Mesothelial cell of epicardium (in vitro differentiated cells): ENCODE measurements around the gene MRPL2. TPM values are rescaled to one million over a fixed set of nuclear protein-coding genes. Genes with fewer than 3 reads are reported as not detected.

Experiments
- DNase-seq, 2 experiments: peaks; one replicate each; pipeline ENCODE4 v3.0.0; 2021; ENCODE audit warnings: low spot score in 2 of 2; ENCODE audit not compliant: unreplicated experiment in 2 of 2
- H3K27ac Mint-ChIP-seq: 2 replicates; pipeline ENCODE4 v1.8.0; 2021; ENCODE audit warnings: mixed read lengths
- H3K27me3 Mint-ChIP-seq: 2 replicates; pipeline ENCODE4 v1.8.0; 2021; ENCODE audit warnings: low read depth, mixed read lengths
- H3K36me3 Mint-ChIP-seq: 2 replicates; pipeline ENCODE4 v1.8.0; 2021; ENCODE audit warnings: mixed read lengths
- H3K4me1 Mint-ChIP-seq: 2 replicates; pipeline ENCODE4 v1.8.0; 2021; ENCODE audit warnings: mixed read lengths
- H3K4me3 Mint-ChIP-seq: 2 replicates; pipeline ENCODE4 v1.8.0; 2021; ENCODE audit warnings: mild to moderate bottlenecking, moderate library complexity, mixed read lengths
- H3K9me3 Mint-ChIP-seq: 2 replicates; pipeline ENCODE4 v1.8.0; 2021; ENCODE audit warnings: mixed read lengths
- CTCF ChIP-seq: fragments of 200-600 bp; sonication (generic); IDR thresholded peaks from one replicate; pipeline ENCODE4 v1.5.0; 2021; ENCODE audit warnings: antibody characterized with exemption; ENCODE audit not compliant: unreplicated experiment
- total RNA-seq: library from RNA; stranded (reverse); gene quantifications from 3 replicates; pipeline ENCODE4 v1.2.1, GENCODE V29; 2021

The MRPL2 gene
- total RNA-seq, 1 donor from 2014 or later, result 54.9 TPM

- TF ChIP-seq CTCF, result no peak
- Mint-ChIP-seq H3K4me3 (peak within 1 kb of the TSS; percentile 89), H3K9me3 (no peaks in the 10 kb centered on the region), H3K27ac (peak within 1 kb of the TSS; percentile 81), H3K27me3 (no peaks in the 10 kb centered on the region), H3K36me3 (peaks cover 22% of the 10 kb centered on the region), H3K4me1 (peaks cover 38% of the 10 kb centered on the region)
- DNase-seq, result peak; percentile 97 to 99
Measured at GRCh38 chr6:43013843-43014433, 45.3 kb downstream of the MRPL2 start, which contains the start of the genes KLHDC3 and MEA1. Gene KLHDC3 (plus strand): TSS chr6:43014249. CDS start chr6:43017193, 2,944 bp downstream. Gene MEA1 (minus strand): TSS chr6:43013946. CDS start chr6:43013813, 133 bp downstream.

- DNase-seq, result no peak
- H3K27me3 Mint-ChIP-seq, result no peaks in the 10 kb centered on the region
- no peak for TF ChIP-seq CTCF
- H3K36me3 Mint-ChIP-seq, result peaks cover 19% of the 10 kb centered on the region
- H3K27ac Mint-ChIP-seq, result peak overlapping the region; percentile 81
- H3K4me1 Mint-ChIP-seq, result peaks cover 38% of the 10 kb centered on the region
- H3K4me3 Mint-ChIP-seq, result peak overlapping the region; percentile 89
- no peaks in the 10 kb centered on the region for H3K9me3 Mint-ChIP-seq
Measured at GRCh38 chr6:43013097-43013842, 46.0 kb downstream of the MRPL2 start.

- Mint-ChIP-seq H3K9me3 (no peaks in the 10 kb centered on the region), H3K4me3 (peak overlapping the region; percentile 89), H3K4me1 (peaks cover 38% of the 10 kb centered on the region), H3K27me3 (no peaks in the 10 kb centered on the region), H3K36me3 (peaks cover 12% of the 10 kb centered on the region), H3K27ac (no peak overlapping the region)
- TF ChIP-seq CTCF, result no peak
- no peak for DNase-seq
Measured at GRCh38 chr6:43012364-43012763, 46.9 kb downstream of the MRPL2 start.

- no peak for TF ChIP-seq CTCF
- Mint-ChIP-seq H3K4me3 (no peak overlapping the region), H3K27me3 (no peaks in the 10 kb centered on the region), H3K36me3 (peaks cover 13% of the 10 kb centered on the region), H3K9me3 (no peaks in the 10 kb centered on the region), H3K27ac (no peak overlapping the region), H3K4me1 (peaks cover 33% of the 10 kb centered on the region)
- DNase-seq, result no peak
Measured at GRCh38 chr6:43011207-43011606, 48.0 kb downstream of the MRPL2 start.

GRCh38 chr6:43009124-43009523 is 50.1 kb downstream of the MRPL2 start:
- H3K9me3 Mint-ChIP-seq, result no peaks in the 10 kb centered on the region
- no peak overlapping the region for H3K27ac Mint-ChIP-seq
- no peaks in the 10 kb centered on the region for H3K27me3 Mint-ChIP-seq
- no peak overlapping the region for H3K4me3 Mint-ChIP-seq
- H3K4me1 Mint-ChIP-seq, result peaks cover 19% of the 10 kb centered on the region
- no peak for DNase-seq
- H3K36me3 Mint-ChIP-seq, result peaks cover 18% of the 10 kb centered on the region
- no peak for TF ChIP-seq CTCF
